Measurements from ENCODE around the gene GRAMD4.

Gene GRAMD4

GRCh38 chr22:46656856-46657654 is 36.9 kb downstream of the GRAMD4 start:
- DNase-seq (ENCODE audit: low read depth) = no peak

DNA sequence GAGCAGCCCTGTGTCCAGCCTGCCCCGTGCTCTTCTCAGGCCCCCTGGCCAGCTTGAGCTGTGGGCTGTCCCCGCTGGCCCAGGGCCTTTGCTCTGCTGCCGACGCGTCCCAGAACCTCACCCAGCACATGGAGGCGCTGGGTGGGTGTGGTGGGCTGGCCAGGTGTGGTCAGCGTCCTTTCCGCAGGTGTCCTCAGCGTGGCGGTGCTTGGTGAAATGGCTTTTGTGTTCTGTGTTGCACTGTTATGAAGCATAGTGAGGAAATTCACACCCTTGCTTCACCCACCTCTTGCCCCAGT is 37.4 kb downstream of the GRAMD4 start:
- DNase-seq (ENCODE audit: low read depth) = no peak

GRCh38 chr22:46657996-46658947 is 38.1 kb downstream of the GRAMD4 start:
- no peak for DNase-seq (ENCODE audit: low read depth)

DNA sequence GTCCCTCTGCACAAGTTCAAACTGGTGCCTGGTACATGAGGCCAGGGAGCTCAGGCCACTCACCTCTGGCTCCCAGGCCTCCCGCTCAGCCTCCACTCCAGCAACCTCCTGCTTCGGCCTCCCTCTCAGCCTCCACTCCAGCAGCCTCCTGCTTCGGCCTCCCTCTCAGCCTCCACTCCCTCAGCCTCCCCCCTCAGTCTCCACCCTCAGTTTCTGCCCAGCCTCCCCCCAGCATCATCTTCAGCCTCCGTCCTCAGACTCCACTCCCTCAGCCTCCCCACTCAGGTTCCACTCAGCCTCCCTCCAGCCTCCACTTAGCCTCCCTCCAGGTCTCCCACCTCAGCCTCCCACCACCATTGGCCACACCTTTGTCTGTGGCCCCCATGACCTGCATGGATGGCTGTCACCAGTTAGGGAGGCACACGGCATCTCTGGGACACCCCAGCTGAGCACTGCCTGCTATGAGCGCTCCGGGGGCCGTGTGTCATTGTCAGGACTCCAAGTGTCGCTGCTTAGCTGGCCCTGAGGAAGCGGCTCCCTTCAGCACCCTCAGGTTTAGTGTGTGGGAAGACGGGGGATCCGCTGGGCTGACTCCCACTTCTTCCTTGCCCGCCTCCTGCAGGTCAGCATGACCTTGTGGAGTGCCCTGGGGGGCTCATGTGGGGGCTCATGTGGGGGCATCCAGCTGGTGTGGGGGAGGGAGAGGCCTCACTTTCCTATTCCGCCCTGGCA is 39.0 kb downstream of the GRAMD4 start:
- no peak for DNase-seq (ENCODE audit: low read depth)

- no peak for DNase-seq (ENCODE audit: low read depth)
Observed at GRCh38 chr22:46659791-46660186, 39.6 kb downstream of the GRAMD4 start.

- DNase-seq (ENCODE audit: low read depth) = no peak
Observed at GRCh38 chr22:46660604-46661201, 40.5 kb downstream of the GRAMD4 start.

DNA sequence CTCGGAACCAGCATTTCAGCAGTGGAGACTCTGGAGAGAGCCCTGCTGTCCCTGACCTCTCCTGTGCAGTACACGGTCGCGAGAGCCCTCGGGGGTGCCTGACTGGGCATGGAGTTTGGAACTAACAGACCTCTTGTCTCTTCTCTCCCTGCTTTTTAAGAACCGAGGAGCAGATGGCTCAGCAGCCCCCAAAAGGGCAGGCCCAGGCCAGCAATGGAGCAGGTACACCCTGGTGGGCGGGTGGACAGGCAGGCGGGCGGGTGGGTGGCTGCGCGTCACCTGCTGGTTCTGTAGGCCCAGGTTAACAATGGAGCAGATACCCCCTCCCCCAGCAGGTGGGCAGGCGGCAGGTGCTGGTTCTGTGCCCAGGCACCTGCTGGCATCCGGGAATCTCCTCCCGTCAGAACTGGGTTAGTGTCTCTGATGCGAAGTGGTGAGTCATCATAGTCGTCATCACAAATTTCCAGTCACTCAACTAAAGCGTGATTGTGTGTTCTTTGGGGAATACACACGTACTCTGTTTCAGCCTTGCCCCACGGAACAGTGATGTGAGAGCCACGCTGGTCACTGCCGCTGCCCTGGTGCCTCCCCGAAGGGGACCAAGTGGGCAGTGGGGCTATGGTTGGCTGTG is 41.1 kb downstream of the GRAMD4 start:
- peak; percentile 28 for DNase-seq (ENCODE audit: low read depth)

GRCh38 chr22:46662226-46662625 is 42.0 kb downstream of the GRAMD4 start:
- no peak for DNase-seq (ENCODE audit: low read depth)

DNA sequence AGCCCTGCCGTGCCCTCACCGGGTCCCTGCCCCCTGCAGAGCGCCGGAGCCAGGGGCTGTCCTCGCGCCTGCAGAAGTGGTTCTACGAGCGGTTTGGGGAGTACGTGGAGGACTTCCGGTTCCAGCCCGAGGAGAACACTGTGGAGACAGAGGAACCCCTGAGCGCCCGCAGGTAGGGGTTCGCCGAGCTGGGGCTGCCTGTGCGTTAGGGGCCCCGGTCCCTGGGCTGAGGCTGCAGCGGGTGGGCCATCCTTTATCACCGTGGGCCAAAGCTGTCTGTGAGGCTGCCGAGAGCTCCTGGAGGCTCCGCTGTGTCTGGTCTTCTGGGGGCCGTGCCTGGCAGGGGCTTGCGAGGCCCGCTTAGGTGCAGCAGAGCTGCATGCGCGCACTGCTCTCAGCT is 42.8 kb downstream of the GRAMD4 start:
- DNase-seq (ENCODE audit: low read depth) = no peak

DNA sequence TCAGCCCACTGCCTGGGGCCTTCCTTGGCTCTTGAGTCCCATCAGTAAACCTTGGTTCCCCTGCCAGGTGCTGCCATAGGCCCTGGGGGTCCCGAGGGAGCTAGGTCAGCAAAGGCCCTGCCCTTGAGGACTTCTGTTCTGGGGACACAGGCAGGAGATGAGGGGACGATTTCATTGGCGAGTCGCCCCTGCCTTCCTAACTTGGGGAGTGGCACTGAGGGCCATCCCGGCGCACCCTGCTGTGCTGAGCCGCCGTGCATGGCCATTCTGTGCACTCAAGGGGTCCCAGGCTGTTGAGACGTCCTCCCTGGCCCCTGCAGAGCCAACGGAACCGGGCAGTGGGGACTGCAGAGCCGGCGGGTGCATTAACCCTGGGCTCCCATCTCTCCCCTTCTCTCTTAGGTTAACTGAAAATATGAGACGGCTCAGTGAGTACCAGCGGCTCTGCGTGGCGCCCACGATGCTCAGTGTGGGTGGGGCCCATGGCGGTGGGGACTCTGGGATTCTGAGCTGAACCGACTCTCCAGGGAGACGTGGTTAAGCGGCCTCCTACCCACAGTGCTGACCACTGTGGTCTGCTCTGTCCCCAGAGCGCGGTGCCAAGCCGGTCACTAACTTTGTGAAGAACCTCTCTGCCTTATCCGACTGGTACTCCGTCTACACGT is 43.4 kb downstream of the GRAMD4 start:
- DNase-seq (ENCODE audit: low read depth) = no peak

DNA sequence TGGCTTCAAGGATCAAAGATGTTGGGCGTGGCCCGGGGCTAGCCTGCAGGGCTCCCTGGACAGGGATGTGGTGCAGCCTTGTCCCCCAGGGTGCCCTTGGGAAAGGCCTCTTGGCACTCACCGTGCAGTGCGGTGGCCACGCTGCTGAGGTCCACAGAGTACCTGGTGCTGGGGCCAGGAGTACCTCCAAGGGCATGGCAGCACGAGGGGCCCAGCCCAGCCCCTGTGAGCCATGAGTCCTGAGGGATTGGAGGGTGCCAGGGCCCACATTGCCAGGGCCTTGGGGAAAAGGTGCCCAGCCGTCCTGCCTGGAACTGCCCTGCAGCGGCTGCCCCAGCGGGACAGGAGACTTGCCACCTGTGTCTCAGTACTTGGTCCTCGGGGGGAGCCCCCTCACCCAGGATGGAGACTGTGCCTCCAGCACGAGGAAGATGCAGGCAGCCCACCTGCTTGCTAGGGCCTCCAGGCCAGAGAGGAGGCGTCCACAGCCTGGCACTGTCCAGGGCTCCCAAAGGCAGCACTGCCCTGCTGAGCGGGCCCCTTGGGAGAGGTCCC is 44.2 kb downstream of the GRAMD4 start:
- DNase-seq (ENCODE audit: low read depth) = no peak

DNA sequence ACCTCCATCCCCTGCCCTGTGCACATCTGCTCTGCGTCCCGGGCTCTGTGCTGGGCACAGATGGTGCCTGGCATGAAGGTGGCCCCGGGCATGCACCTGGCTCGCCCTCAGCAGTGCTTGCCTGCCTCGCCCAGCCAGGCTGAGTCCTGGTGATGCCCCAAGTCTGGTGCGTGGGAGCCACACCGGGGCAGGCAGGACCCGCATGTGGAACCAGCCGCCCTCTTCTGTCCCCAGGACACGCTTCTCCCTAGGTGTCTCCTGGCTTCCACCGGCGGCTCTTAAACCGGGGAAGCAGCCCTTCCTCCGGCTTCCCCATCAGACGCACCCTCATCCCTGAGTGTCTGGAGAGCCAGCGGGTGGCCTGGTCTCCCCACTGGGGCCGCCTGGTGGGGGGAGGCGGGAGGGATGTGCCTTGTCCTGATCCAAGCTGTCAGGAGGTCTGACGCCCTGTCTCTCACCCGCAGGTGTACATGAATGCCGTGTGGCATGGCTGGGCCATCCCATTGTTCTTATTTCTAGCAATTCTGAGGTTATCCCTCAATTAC is 45.0 kb downstream of the GRAMD4 start:
- DNase-seq (ENCODE audit: low read depth) = no peak

DNA sequence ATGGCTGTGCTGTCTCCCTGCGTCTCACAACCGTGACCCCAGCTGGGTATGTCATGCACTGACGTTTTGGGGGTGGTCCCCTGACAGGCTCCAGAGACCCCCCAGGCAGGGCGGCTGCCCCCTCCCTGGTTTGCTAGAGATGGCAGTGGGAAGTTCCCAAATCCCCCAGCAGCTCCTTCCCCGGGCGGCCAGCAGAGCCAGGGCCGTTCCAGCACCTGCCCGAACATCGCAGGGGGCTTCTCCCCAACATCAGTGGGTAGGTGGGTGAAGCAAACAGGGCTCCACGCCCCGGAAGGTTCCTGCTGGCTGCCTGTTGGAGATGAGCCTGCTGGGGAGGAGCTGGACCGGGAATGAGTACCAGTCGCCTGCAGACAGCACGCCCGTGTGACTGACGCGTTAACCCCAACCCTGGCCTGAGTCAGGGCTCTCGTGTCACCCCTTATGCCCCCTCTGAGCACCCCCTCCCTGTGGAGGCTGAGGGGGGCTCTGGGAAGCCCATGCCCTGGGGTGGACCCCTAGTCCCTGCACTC is 45.6 kb downstream of the GRAMD4 start:
- no peak for DNase-seq (ENCODE audit: low read depth)

GRCh38 chr22:46666577-46667244 is 46.5 kb downstream of the GRAMD4 start:
- DNase-seq (ENCODE audit: low read depth) = no peak

GRCh38 chr22:46667245-46667623 is 47.0 kb downstream of the GRAMD4 start:
- DNase-seq (ENCODE audit: low read depth) = no peak

DNA sequence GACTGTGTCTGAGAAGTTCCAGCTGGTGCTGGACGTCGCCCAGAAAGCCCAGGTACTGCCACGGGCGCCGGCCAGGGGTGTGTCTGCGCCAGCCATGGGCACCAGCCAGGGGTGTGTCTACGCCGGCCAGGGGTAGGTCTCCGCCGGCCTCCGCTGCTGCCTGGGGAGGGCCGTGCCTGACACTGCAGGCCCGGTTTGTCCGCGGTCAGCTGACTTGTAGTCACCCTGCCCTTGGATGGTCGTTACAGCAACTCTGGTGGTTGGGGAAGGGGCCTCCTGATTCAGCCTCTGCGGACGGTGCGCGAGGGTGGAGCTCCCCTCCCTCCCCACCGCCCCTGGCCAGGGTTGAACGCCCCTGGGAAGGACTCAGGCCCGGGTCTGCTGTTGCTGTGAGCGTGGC is 47.9 kb downstream of the GRAMD4 start:
- DNase-seq (ENCODE audit: low read depth) = no peak

GRCh38 chr22:46669201-46669600 is 49.0 kb downstream of the GRAMD4 start:
- DNase-seq (ENCODE audit: low read depth) = no peak

DNA sequence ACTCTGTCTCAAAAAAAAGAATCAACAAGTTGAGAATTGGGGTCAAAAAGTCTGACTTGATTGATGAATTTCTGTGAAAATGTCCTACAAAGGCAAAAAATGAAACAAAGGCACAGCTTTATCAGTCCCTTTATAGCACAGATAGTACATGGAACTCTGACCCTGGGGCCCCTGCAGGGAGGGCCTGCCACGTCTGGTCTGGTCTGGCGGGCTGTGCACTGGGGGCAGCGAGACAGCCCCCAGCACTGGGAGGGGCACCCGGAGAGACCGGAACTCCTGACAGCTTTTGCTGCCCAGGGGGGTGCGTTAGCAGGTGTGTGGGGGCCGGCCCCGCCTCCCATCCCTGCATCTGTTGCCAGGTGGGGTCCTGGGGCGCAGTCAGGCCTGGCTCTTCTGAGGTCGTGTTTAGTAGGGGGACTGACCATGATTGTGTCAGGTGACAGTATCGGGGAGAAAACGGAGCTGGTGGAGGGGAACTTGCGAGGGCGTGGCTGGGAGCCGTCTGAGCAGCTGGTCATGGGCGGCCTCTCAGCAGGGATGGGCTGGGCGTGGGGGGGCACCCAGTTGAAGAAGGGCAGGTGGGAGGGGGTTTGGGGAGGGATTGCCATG is 51.7 kb downstream of the GRAMD4 start:
- DNase-seq (ENCODE audit: low read depth) = no peak

GRCh38 chr22:46672731-46673130 is 52.5 kb downstream of the GRAMD4 start:
- no peak for DNase-seq (ENCODE audit: low read depth)
